ENCODE results near the gene TNFSF12.

TNFSF12 gene, protein sequence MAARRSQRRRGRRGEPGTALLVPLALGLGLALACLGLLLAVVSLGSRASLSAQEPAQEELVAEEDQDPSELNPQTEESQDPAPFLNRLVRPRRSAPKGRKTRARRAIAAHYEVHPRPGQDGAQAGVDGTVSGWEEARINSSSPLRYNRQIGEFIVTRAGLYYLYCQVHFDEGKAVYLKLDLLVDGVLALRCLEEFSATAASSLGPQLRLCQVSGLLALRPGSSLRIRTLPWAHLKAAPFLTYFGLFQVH

DNA sequence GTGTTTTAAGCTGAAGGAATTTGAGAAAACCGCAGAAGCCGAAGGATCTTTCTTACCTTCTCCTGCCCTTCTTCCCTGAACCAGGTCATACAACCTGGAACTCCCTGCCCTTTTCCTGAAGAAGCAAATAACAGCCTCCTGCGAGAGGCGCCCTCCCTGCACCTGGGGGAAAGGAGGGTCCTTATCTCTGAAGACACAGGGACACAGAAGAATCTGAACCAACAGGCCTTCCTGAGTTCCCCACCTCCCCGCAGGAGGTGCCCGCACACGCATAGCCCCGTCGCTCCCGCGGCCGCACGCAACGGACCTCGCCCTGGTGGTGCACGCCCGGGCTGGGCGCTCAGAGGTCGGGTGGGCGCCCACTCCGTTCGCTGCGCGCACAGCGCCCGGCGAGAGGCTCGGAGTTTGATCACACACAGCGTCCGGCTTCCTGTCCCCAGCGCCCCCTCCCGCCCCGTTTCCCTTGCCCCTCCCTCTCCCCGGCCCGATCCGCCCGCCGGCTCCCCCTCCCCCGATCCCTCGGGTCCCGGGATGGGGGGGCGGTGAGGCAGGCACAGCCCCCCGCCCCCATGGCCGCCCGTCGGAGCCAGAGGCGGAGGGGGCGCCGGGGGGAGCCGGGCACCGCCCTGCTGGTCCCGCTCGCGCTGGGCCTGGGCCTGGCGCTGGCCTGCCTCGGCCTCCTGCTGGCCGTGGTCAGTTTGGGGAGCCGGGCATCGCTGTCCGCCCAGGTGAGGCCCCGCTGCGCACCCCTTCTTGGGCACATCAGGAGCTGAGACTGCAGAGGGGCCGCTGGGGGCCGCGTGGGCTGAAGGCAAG lies at the start of gene TNFSF12:
TSS of gene TNFSF12 (plus strand) at position 474 of the 816 bp plus-strand sequence. CDS start at position 570, 96 bp downstream.
- DNase-seq (ENCODE audit: low spot score): no peak

DNA sequence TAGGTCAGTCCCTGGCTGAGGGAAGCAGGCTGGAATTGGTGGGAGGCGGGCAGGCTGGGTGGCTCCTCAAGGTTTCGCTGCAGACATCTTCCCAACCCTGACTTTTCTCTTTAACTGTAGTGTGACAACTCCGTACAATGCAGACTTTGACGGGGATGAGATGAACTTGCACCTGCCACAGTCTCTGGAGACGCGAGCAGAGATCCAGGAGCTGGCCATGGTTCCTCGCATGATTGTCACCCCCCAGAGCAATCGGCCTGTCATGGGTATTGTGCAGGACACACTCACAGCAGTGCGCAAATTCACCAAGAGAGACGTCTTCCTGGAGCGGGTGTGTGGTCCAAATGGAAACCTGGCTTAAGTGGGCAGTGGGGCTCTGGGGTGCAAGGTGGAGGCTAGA lies 49.7 kb upstream of the TNFSF12 start:
- no peak for DNase-seq (ENCODE audit: low spot score)

DNA sequence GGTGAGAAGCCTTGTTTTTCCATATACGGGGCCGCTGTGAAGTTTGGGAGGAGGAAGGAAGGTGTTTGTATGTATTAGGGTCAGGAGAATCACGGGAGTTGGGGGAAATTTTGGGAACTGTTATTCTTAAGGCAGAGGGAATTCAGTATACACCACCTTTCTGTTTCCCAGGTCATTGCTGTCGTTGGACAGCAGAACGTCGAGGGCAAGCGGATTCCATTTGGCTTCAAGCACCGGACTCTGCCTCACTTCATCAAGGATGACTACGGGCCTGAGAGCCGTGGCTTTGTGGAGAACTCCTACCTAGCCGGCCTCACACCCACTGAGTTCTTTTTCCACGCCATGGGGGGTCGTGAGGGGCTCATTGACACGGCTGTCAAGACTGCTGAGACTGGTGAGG lies 47.1 kb upstream of the TNFSF12 start:
- no peak for DNase-seq (ENCODE audit: low spot score)

DNA sequence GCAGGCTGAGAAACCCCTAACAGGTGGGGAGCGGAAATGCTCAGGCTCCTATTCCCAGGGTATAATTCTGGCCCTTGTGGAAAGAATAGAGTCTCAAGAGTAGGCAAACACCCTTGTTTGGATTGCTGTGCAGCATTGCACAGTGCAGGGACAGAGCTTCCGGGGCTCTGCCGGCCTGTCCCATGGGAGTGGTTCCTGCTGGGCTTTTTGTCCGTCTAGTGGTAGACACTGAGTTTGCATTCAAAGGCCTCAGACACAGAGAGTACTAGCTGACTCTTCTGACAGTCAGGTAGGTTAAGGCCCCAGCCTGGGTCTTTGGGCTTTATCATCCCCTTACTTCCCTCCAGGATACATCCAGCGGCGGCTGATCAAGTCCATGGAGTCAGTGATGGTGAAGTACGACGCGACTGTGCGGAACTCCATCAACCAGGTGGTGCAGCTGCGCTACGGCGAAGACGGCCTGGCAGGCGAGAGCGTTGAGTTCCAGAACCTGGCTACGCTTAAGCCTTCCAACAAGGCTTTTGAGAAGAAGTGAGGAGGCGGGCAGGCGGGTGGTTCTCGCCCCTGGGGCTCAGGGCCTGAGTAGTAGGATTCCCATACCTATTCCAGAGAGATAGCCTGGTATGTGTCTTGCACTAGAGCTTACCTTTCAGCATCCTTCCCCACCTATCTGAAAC lies 46.5 kb upstream of the TNFSF12 start:
- no peak for DNase-seq (ENCODE audit: low spot score)

DNA sequence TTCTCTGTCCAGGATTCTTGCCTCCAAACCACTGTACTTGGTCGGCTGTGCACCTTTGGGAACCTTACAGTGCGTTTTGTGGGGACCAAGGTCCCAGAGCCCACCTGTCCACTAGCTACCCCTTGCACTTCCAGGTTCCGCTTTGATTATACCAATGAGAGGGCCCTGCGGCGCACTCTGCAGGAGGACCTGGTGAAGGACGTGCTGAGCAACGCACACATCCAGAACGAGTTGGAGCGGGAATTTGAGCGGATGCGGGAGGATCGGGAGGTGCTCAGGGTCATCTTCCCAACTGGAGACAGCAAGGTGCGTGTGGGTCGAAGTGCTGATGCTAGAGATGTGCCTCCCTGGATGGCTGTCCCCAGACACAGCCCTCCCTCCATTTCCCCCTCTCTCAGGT lies 45.9 kb upstream of the TNFSF12 start:
- DNase-seq (ENCODE audit: low spot score): peak; percentile 30

DNA sequence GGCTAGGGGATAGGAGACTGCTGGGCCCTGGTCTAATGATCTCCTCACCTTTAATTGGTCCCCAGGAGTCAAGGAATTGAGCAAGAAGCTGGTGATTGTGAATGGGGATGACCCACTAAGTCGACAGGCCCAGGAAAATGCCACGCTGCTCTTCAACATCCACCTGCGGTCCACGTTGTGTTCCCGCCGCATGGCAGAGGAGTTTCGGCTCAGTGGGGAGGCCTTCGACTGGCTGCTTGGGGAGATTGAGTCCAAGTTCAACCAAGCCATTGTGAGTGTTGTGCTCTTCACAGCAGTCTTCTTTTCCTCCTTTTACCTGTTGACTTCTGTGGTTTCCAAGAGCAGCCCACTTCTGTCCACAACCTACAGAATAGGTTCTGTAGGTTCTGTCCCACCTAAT lies 45.3 kb upstream of the TNFSF12 start:
- no peak for DNase-seq (ENCODE audit: low spot score)

DNA sequence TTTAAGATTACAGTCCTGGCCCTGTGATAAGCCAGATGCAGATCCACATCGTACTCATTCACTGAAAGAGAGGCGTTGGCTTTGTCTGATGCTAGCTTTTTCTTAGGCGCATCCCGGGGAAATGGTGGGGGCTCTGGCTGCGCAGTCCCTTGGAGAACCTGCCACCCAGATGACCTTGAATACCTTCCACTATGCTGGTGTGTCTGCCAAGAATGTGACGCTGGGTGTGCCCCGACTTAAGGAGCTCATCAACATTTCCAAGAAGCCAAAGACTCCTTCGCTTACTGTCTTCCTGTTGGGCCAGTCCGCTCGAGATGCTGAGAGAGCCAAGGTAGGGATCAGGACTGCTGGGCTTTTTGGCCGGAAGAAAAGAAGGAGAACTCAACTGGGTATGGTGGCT lies 40.7 kb upstream of the TNFSF12 start:
- DNase-seq (ENCODE audit: low spot score): no peak

DNA sequence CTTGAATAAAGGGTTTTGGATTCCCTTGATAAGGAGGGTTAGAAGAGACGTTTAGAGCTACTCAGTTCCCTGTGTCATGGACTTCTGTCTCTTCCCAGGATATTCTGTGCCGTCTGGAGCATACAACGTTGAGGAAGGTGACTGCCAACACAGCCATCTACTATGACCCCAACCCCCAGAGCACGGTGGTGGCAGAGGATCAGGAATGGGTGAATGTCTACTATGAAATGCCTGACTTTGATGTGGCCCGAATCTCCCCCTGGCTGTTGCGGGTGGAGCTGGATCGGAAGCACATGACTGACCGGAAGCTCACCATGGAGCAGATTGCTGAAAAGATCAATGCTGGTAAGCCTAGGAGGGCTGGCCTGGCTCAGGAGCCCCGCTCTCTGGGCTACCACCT lies 40.0 kb upstream of the TNFSF12 start:
- DNase-seq (ENCODE audit: low spot score): no peak

DNA sequence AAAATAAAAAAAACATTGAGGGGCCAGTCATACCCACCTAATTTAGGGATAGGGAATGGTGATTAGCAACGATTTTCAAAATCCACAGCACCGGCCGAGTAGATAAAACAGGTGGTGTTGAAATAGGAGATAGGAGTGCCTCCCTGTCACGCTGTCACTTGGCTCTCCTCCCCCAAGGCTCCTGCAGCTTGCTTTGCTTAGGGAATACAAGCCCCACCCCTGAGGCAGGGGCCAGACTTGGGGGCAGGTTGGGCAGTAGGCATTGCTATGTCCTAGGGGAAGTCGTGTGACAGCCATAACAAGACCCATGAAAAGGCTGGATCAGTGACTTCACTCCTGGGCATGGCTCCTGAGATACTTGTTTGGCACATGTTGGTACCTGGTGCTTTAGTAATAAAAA lies 38.9 kb upstream of the TNFSF12 start:
- no peak for DNase-seq (ENCODE audit: low spot score)

DNA sequence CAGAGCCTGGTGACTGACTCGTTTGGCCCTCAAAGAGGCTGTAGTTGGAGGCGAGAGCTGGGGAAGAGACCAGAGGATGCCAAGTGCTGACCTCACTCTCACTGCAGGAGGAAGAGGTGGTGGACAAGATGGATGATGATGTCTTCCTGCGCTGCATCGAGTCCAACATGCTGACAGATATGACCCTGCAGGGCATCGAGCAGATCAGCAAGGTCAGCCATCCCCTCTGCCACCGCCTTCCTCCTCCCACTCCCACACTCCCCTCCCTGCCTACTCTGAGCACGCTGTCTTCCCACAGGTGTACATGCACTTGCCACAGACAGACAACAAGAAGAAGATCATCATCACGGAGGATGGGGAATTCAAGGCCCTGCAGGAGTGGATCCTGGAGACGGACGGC lies 37.8 kb upstream of the TNFSF12 start:
- DNase-seq (ENCODE audit: low spot score): no peak

DNA sequence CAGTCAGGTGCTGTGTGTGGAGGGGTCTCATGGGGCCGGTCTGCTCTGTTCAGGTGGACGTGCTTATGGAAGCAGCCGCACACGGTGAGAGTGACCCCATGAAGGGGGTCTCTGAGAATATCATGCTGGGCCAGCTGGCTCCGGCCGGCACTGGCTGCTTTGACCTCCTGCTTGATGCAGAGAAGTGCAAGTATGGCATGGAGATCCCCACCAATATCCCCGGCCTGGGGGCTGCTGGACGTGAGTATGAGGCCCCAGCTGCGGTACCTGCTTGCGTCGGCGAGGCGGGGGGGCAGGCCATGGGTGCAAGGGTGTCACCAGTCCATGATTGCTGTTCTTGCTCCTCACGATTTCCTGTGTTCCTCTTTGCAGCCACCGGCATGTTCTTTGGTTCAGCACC lies 36.8 kb upstream of the TNFSF12 start:
- no peak for DNase-seq (ENCODE audit: low spot score)

DNA sequence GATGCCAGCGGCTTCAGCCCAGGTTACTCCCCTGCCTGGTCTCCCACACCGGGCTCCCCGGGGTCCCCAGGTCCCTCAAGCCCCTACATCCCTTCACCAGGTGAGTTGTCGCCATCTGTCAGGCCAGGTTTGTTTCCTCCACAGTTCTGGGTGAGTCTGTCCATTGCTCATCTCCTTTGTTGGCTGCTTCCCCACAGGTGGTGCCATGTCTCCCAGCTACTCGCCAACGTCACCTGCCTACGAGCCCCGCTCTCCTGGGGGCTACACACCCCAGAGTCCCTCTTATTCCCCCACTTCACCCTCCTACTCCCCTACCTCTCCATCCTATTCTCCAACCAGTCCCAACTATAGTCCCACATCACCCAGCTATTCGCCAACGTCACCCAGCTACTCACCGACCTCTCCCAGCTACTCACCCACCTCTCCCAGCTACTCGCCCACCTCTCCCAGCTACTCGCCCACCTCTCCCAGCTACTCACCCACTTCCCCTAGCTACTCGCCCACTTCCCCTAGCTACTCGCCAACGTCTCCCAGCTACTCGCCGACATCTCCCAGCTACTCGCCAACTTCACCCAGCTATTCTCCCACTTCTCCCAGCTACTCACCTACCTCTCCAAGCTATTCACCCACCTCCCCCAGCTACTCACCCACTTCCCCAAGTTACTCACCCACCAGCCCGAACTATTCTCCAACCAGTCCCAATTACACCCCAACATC lies 35.9 kb upstream of the TNFSF12 start:
- no peak for DNase-seq (ENCODE audit: low spot score)

DNA sequence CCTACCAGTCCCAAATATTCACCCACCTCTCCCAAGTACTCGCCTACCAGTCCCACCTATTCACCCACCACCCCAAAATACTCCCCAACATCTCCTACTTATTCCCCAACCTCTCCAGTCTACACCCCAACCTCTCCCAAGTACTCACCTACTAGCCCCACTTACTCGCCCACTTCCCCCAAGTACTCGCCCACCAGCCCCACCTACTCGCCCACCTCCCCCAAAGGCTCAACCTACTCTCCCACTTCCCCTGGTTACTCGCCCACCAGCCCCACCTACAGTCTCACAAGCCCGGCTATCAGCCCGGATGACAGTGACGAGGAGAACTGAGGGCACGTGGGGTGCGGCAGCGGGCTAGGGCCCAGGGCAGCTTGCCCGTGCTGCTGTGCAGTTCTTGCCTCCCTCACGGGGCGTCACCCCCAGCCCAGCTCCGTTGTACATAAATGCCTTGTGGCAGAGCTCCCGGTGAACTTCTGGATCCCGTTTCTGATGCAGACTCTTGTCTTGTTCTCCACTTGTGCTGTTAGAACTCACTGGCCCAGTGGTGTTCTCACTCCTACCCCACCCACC lies 34.9 kb upstream of the TNFSF12 start:
- DNase-seq (ENCODE audit: low spot score): no peak

DNA sequence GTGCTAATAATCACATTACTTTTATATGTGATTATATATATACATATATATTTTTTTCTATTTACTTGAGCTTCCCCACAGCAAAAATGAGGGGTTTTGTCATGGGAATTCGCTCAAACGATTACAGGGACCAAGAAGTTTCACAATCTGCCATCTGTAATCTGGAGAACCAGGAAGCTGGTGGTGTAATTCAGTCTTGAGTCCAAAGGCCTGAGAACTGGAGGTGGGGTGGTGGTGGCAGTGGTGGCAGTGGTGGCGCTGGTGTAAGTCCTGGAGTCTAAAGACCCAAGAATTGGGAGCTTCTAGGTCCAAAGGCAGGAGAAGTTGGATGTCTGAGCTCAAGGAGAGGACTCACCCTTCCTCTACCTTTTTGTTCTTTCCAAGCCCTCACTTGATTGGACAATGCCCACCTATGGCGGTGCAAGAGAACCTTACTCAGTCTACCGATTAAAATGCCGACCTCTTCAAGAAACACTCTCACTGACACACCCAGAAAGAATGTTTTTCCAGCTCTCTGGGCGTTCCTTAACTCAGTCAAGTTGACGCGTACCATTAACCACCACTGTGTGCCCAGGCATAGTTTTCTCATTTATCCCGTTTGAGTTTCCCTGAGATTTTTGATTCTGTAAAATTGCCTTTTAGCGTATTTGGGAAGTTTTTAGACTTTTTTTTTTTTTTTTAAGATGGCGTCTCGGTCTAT lies 32.8 kb upstream of the TNFSF12 start:
- DNase-seq (ENCODE audit: low spot score): no peak

DNA sequence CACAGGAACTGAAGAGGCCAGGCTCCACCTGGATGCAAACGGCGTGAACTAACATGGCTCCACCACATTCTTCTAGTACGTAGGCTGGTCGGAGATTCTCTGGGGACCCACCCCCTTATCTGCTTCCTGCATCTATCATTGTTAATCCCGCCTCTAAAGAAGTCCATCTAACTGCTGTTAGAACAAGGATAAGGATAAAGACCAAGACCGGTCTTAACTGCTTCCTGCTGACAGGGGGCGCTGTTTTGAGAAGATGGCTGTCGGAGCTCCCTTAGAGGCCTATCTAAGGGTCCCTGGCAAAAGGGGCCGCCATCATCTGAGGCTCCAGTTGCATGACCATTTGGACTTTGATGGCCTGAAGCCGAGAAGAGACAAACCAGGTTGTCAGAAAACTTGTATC lies 25.8 kb upstream of the TNFSF12 start:
- peak; percentile 57 for DNase-seq (ENCODE audit: low spot score)

DNA sequence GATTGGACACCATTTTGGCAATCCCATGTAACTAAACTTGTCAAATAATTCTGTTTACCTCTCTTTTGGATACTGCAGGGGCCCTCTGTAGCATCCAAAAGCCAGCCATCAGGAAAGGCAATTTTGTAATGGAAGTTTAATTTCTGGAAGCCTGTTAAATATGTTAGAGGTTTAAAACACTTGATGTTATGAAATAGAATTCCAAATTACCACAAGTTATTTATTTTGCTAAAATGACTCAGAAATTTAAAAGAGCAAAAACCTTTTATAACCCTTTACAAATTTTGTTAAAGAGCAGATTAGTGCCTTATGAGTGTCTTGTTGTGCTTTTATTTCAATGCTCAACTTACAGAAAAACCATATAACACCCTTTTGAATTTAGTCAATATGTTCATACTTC lies 20.0 kb upstream of the TNFSF12 start:
- DNase-seq (ENCODE audit: low spot score): no peak

DNA sequence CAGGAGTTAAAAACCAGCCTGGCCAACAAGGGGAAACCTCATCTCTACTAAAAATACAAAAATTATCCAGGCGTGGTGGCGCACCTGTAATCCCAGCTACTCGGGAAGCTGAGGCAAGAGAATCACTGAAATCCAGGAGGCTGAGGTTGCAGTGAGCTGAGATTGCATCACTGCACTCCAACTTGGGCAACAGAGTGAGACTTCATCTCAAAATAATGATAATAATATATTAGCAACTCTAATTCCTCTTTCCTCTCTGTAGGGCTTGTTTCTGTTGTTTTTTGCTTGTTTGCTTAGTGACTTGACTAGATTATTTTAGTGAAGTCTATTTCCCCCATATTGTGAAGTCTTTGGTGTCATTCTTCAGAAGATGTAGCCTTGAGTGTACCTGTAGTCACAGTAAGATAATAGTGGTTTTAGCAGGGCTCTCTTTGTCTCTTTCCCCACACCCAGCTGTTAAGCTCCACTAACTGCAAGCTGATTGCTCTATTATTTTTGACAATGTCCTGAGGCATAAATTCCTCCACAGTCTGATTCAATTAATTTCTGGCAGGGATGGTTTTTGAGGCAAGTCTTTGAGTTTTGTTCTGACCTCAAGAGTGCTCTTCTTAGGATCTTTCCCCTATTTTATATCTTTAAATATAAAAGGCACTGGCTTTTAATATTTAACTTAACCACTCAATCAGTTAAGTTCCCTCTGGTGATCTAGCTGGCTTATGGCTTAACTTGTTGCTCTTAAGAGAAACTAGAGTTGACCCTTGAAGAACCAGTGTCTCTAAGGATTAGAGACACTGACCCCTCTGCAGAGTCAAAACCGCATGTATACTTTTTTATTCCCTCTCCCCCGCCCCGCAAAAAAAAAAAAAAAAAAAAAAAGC lies 18.6 kb upstream of the TNFSF12 start:
- DNase-seq (ENCODE audit: low spot score): no peak

DNA sequence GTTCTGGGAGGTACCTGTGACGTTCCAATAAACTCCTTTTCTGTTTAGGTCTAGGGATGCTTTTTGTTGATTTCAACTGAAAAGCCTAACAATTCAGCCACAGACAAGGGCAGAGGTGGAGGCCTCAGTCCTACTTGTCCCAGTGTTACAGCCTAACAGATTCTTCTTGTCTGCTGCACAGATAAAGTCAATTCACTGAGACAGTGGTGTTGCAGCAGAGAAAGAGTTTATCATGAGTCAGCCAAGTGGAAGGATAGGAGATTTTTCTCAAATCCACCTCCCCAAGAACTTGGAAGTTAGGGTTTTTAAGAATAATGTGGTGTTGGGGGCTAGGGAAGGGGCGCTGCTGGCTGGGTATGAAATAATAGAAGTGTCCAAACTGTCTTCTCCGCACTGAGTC lies 10.8 kb upstream of the TNFSF12 start:
- no peak for DNase-seq (ENCODE audit: low spot score)

DNA sequence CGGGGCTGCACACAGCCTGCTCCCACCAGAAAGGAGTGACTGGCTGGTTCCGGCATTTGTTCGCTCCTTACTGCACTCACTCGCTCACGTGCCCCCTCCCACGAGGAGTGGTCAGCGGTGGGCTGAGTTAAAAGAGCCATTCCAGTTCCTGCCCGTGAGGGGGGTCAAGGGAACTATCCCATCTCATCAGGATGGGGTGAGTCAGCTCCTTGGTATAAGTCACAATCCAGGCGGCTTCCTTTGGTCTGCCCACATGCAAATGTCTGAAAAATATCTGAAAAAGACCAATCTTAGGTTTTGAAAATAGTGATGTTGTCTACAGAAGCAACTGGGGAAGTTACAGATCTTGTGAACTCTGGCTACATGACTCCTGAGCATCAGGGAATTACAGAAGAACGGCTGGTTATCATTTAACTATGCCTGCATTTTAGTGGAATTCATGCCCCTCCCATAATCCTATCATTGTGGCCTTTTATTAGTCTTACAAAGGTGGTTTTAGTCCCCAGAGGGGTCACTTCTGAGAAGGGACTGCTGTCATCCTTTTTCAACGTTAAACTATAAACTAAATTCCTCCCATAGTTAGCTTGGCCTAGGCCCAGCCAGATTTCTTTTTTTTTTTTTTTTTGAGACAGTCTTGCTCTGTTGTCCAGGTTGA lies 9.8 kb upstream of the TNFSF12 start:
- no peak for DNase-seq (ENCODE audit: low spot score)

DNA sequence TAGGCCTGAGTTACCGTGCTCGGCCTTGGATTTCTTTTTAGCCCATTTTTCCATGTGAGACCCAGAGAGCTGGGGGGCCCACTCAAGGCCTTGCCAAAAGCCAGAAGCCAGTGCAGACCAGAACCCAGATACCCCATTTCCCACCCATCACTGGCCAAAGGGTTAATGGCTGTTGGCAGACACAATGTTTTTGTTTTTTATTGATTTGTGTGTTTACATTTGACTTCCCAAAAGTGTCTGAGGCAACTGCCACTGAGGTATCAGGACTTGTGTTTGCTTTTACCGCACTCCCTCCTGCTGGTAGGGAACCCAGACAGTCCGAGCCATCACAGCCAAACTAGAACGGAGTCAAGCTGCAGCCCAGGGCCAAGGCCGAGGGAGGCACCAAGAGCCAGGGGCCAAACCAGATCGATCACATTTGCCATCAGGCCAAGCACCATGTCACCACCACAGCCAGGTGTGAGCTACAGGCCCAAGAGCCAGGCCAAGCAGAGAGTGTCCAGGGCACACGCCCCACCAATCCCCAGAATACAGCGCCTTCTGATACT lies 7.7 kb upstream of the TNFSF12 start:
- no peak for DNase-seq (ENCODE audit: low spot score)
